HG03469 (cell line): Measurements from ENCODE around the gene ACADSB.

Experiments
- ATAC-seq: cut with Tn5 transposase; IDR thresholded peaks from one replicate; pipeline ENCODE4 v1.9.1; 2021; ENCODE audit warnings: mild to moderate bottlenecking, moderate library complexity, moderate number of reproducible peaks; ENCODE audit not compliant: unreplicated experiment

The ACADSB gene

GRCh38 chr10:123093489-123093888 is 84.7 kb downstream of the ACADSB start:
- ATAC-seq, result no peak

GRCh38 chr10:123096452-123096851 is 87.6 kb downstream of the ACADSB start:
- no peak for ATAC-seq

- ATAC-seq, result no peak
Measured at GRCh38 chr10:123097039-123097438, 88.2 kb downstream of the ACADSB start.

GRCh38 chr10:123100030-123100762 is 91.4 kb downstream of the ACADSB start:
- ATAC-seq, result no peak

- ATAC-seq, result no peak
Measured at GRCh38 chr10:123101872-123102271, 93.1 kb downstream of the ACADSB start.

GRCh38 chr10:123102673-123103072 is 93.9 kb downstream of the ACADSB start:
- ATAC-seq, result no peak

- ATAC-seq, result no peak
Measured at GRCh38 chr10:123103944-123104343, 95.1 kb downstream of the ACADSB start.
